Measurements from ENCODE around the gene CD47. TPM values are rescaled to one million over a fixed set of nuclear protein-coding genes. Genes with fewer than 3 reads are reported as not detected.

The CD47 gene
- total RNA-seq, 1 donor from 2014 or later = 54.5 TPM

- Histone ChIP-seq H3K36me3 (ENCODE audit: control insufficient read depth, insufficient read depth, low read length) (no peaks in the 10 kb centered on the region), H3K4me3 (ENCODE audit: low read depth, low read length) (no peak overlapping the region), H3K27me3 (ENCODE audit: control insufficient read depth, insufficient read depth, low read length) (no peaks in the 10 kb centered on the region)
- no peak for DNase-seq (ENCODE audit: low read depth)
- TF ChIP-seq CTCF (IDR thresholded peaks at IDR 0.05; ENCODE audit: insufficient read depth, low read length, poor library complexity, severe bottlenecking) = no peak
These were observed 11.8 kb downstream of the CD47 start for GRCh38 chr3:108079043-108079442.

GRCh38 chr3:108076564-108076963, 14.3 kb downstream of the CD47 start:
- Histone ChIP-seq H3K36me3 (ENCODE audit: control insufficient read depth, insufficient read depth, low read length) (no peaks in the 10 kb centered on the region), H3K27me3 (ENCODE audit: control insufficient read depth, insufficient read depth, low read length) (no peaks in the 10 kb centered on the region), H3K4me3 (ENCODE audit: low read depth, low read length) (no peak overlapping the region)
- no peak for DNase-seq (ENCODE audit: low read depth)
- TF ChIP-seq CTCF (IDR thresholded peaks at IDR 0.05; ENCODE audit: insufficient read depth, low read length, poor library complexity, severe bottlenecking) = no peak

GRCh38 chr3:108073764-108074431, 16.9 kb downstream of the CD47 start:
- TF ChIP-seq CTCF (IDR thresholded peaks at IDR 0.05; ENCODE audit: insufficient read depth, low read length, poor library complexity, severe bottlenecking) = no peak
- Histone ChIP-seq H3K4me3 (ENCODE audit: low read depth, low read length) (no peak overlapping the region), H3K36me3 (ENCODE audit: control insufficient read depth, insufficient read depth, low read length) (no peaks in the 10 kb centered on the region), H3K27me3 (ENCODE audit: control insufficient read depth, insufficient read depth, low read length) (no peaks in the 10 kb centered on the region)
- DNase-seq (ENCODE audit: low read depth) = no peak

- TF ChIP-seq CTCF (IDR thresholded peaks at IDR 0.05; ENCODE audit: insufficient read depth, low read length, poor library complexity, severe bottlenecking) = no peak
- H3K36me3 ChIP-seq (ENCODE audit: control insufficient read depth, insufficient read depth, low read length) = no peaks in the 10 kb centered on the region
These were observed 19.5 kb downstream of the CD47 start for GRCh38 chr3:108071368-108071767.

GRCh38 chr3:108070356-108070755, 20.5 kb downstream of the CD47 start:
- Histone ChIP-seq H3K4me3 (ENCODE audit: low read depth, low read length) (no peak overlapping the region), H3K27me3 (ENCODE audit: control insufficient read depth, insufficient read depth, low read length) (no peaks in the 10 kb centered on the region), H3K36me3 (ENCODE audit: control insufficient read depth, insufficient read depth, low read length) (no peaks in the 10 kb centered on the region)
- TF ChIP-seq CTCF (IDR thresholded peaks at IDR 0.05; ENCODE audit: insufficient read depth, low read length, poor library complexity, severe bottlenecking) = no peak
- DNase-seq (ENCODE audit: low read depth) = no peak

More at GRCh38 chr3:108071368-108071767, 19.5 kb downstream of the CD47 start:
- H3K27me3 ChIP-seq (ENCODE audit: control insufficient read depth, insufficient read depth, low read length) = no peaks in the 10 kb centered on the region
- DNase-seq (ENCODE audit: low read depth) = no peak
- no peak overlapping the region for H3K4me3 ChIP-seq (ENCODE audit: low read depth, low read length)

GRCh38 chr3:108067768-108068167, 23.1 kb downstream of the CD47 start:
- TF ChIP-seq CTCF (IDR thresholded peaks at IDR 0.05; ENCODE audit: insufficient read depth, low read length, poor library complexity, severe bottlenecking) = no peak
- H3K4me3 ChIP-seq (ENCODE audit: low read depth, low read length) = no peak overlapping the region
- no peaks in the 10 kb centered on the region for H3K36me3 ChIP-seq (ENCODE audit: control insufficient read depth, insufficient read depth, low read length)
- no peaks in the 10 kb centered on the region for H3K27me3 ChIP-seq (ENCODE audit: control insufficient read depth, insufficient read depth, low read length)
- no peak for DNase-seq (ENCODE audit: low read depth)

Measured in kidney epithelial cell (primary cell).